HG03460 (cell line): Measurements from ENCODE around the gene SPDYE6.
"Not testable (repeated sequence)": the region's sequence is repeated elsewhere in the genome, so short reads cannot be mapped to it uniquely, and the experiment has no call there.

Experiments
- ATAC-seq: cut with Tn5 transposase; IDR thresholded peaks from one replicate; pipeline ENCODE4 v1.9.1; 2021; ENCODE audit not compliant: unreplicated experiment

SPDYE6 gene

GRCh38 chr7:102356344-102356743 lies at the start of gene SPDYE6:
Gene SPDYE6 (minus strand): TSS chr7:102356444. CDS start chr7:102356023, 421 bp downstream.
- not testable (repeated sequence) for ATAC-seq

GRCh38 chr7:102404862-102405188 lies 48.6 kb upstream of the SPDYE6 start:
- not testable (repeated sequence) for ATAC-seq

GRCh38 chr7:102404005-102404861 lies 48.0 kb upstream of the SPDYE6 start:
- peak; percentile 74 for ATAC-seq

- no peak for ATAC-seq
These were observed 47.3 kb upstream of the SPDYE6 start for GRCh38 chr7:102403563-102403962.

GRCh38 chr7:102400360-102400759 lies 44.1 kb upstream of the SPDYE6 start:
- no peak for ATAC-seq

- ATAC-seq, result no peak
These were observed 42.3 kb upstream of the SPDYE6 start for GRCh38 chr7:102398543-102398942.

GRCh38 chr7:102396710-102397019 lies 40.4 kb upstream of the SPDYE6 start:
- ATAC-seq, result peak; percentile 7

- ATAC-seq, result peak; percentile 98
These were observed 39.8 kb upstream of the SPDYE6 start, which contains the start of gene PRKRIP1 for GRCh38 chr7:102395873-102396709. Gene PRKRIP1 (plus strand): TSS chr7:102396363. CDS start chr7:102396412, 49 bp downstream.

- no peak for ATAC-seq
These were observed 39.3 kb upstream of the SPDYE6 start for GRCh38 chr7:102395592-102395872.

- no peak for ATAC-seq
These were observed 37.2 kb upstream of the SPDYE6 start for GRCh38 chr7:102393467-102393866.

- ATAC-seq, result no peak
These were observed 36.1 kb upstream of the SPDYE6 start for GRCh38 chr7:102392330-102392729.

GRCh38 chr7:102390697-102391484 lies 34.6 kb upstream of the SPDYE6 start:
- ATAC-seq, result no peak

- no peak for ATAC-seq
These were observed 33.6 kb upstream of the SPDYE6 start for GRCh38 chr7:102389810-102390209.

GRCh38 chr7:102387064-102387463 lies 30.8 kb upstream of the SPDYE6 start:
- ATAC-seq, result no peak

- not testable (repeated sequence) for ATAC-seq
These were observed 25.6 kb upstream of the SPDYE6 start for GRCh38 chr7:102381696-102382425.

GRCh38 chr7:102380837-102381236 lies 24.6 kb upstream of the SPDYE6 start:
- not testable (repeated sequence) for ATAC-seq

- ATAC-seq, result no peak
These were observed 20.8 kb upstream of the SPDYE6 start for GRCh38 chr7:102376964-102377466.

GRCh38 chr7:102372796-102373195 lies 16.6 kb upstream of the SPDYE6 start:
- not testable (repeated sequence) for ATAC-seq

- not testable (repeated sequence) for ATAC-seq
These were observed 13.8 kb upstream of the SPDYE6 start for GRCh38 chr7:102370038-102370437.

GRCh38 chr7:102365390-102365789 lies 9.1 kb upstream of the SPDYE6 start:
- ATAC-seq, result not testable (repeated sequence)
